Testis (tissue), 2 donors: ENCODE measurements around the gene HTR2B.

Experiments
- CTCF ChIP-seq, 3 experiments: fragments of 450-650 bp in 2 of 3; fragments of 200-600 bp in 1 of 3; sonication (generic) in 1 of 3; IDR thresholded peaks; one replicate each; pipeline ENCODE4 v1.5.1; 2016 to 2019; ENCODE audit warnings: antibody characterized with exemption in 3 of 3, mild to moderate bottlenecking in 2 of 3, moderate library complexity in 1 of 3
- POLR2A ChIP-seq: fragments of 450-650 bp; IDR thresholded peaks from one replicate; pipeline ENCODE4 v1.6.1; 2017; ENCODE audit warnings: antibody characterized with exemption, mild to moderate bottlenecking, moderate library complexity

GRCh38 chr2:231062776-231063175, 62.1 kb downstream of the HTR2B start:
- TF ChIP-seq CTCF (IDR thresholded peaks at IDR 0.05): no peak
- TF ChIP-seq POLR2A: no peak
